Lung (tissue), 12 donors: Measurements from ENCODE around the gene ZRANB1. TPM values are rescaled to one million over a fixed set of nuclear protein-coding genes. Genes with fewer than 3 reads are reported as not detected.

Experiments used
- ATAC-seq: fragments of 200-7000 bp; cut with Tn5 transposase; one replicate; pipeline ENCODE4 v1.9.1; 2020; ENCODE audit warnings: moderate number of reproducible peaks; ENCODE audit not compliant: insufficient read depth, low FRiP score
- DNase-seq, 3 donors: peaks; one replicate each; pipeline ENCODE4 v3.0.0-alpha.2; 2013 to 2017
- H3K27ac ChIP-seq, 2 donors: one replicate each; pipeline ENCODE4 v1.5.1; 2013; ENCODE audit warnings: mild to moderate bottlenecking in 2 of 2, moderate library complexity in 2 of 2, control low read depth in 1 of 2, inconsistent platforms in 1 of 2, low read depth in 1 of 2, low read length in 1 of 2
- H3K27me3 ChIP-seq, 3 donors: one replicate each; pipeline ENCODE4 v1.5.1; 2013; ENCODE audit warnings: low read length in 2 of 3; ENCODE audit not compliant: control insufficient read depth in 3 of 3, insufficient read depth in 3 of 3
- H3K36me3 ChIP-seq, 4 donors: one replicate each; pipeline ENCODE4 v1.5.1; 2013; ENCODE audit warnings: low read length in 4 of 4, mild to moderate bottlenecking in 1 of 4, moderate library complexity in 1 of 4; ENCODE audit not compliant: control insufficient read depth in 4 of 4, insufficient read depth in 4 of 4
- H3K4me1 ChIP-seq, 5 donors: one replicate each; pipeline ENCODE4 v1.5.1; 2013; ENCODE audit warnings: low read length in 5 of 5, mild to moderate bottlenecking in 2 of 5, moderate library complexity in 1 of 5; ENCODE audit not compliant: control insufficient read depth in 5 of 5, insufficient read depth in 5 of 5
- H3K4me3 ChIP-seq: one replicate; pipeline ENCODE4 v1.5.1; 2013; ENCODE audit warnings: mild to moderate bottlenecking, control low read depth, moderate library complexity
- H3K9ac ChIP-seq, 2 donors: one replicate each; pipeline ENCODE4 v1.5.1; 2013; ENCODE audit warnings: low read length in 2 of 2, control low read depth in 1 of 2; ENCODE audit not compliant: insufficient read depth in 1 of 2
- H3K9me3 ChIP-seq, 4 donors: one replicate each; pipeline ENCODE4 v1.5.1; 2013; ENCODE audit warnings: low read length in 3 of 4, mild to moderate bottlenecking in 1 of 4, moderate library complexity in 1 of 4; ENCODE audit not compliant: control insufficient read depth in 4 of 4, insufficient read depth in 3 of 4
- CTCF ChIP-seq: IDR thresholded peaks from 2 replicates; pipeline ENCODE4 v1.5.1; 2012; ENCODE audit warnings: mild to moderate bottlenecking; ENCODE audit errors: control extremely low read depth, extremely low read depth
- WGBS, 2 donors: extraction: QIAGEN DNeasy Blood & Tissue Kit; methylation state at CpG; one replicate each; pipeline ENCODE4 v1.1.7; 2013; 5-methylcytosine and 5-hydroxymethylcytosine counted together
- polyA plus RNA-seq, 2 donors: library from polyadenylated mRNA; stranded (reverse); fragments of 200-250 nt; gene quantifications; one replicate each; pipeline ENCODE4 v1.2.1, GENCODE V29; 2013
- total RNA-seq, 2 donors: library from RNA; depleted of rRNA in 1 of 2; stranded (reverse); fragments of >200 nt in 1 of 2; gene quantifications; one replicate each; pipeline ENCODE4 v1.2.1, GENCODE V29; 2014 to 2021
- donor health status: control.
- donor health status: control.
- donor health status: Bipolar disorder and iron deficiency.
- donor health status: healthy.
- donor health status: DM: yes; HTN: yes; CAD: no.

The ZRANB1 gene
- total and polyA plus RNA-seq, 4 donors, result 6.3 to 45.5 (median 10.8) TPM

DNA sequence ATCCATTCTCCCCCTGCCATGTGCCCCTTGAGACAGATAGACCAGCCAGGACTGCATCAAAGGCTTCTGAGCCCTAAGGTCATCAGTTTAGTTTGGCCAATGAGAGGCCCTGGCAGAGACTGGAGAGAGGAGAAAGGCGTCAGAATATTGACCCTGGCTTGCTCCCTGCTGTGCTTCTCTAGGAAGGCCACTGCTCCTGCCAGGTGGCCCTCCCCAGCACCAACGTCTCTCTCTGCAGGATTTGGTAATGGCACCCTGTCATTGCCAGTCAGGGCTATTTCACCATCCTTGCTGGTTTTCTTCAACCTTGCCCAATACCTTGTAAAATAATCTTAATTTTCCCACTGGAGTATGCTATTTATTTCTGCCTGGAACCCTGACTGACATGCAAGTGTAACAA lies 38.8 kb upstream of the ZRANB1 start:
- H3K27ac ChIP-seq, result no peak overlapping the region
- no peak for DNase-seq
- 19 to 37% methylated on average over 2 of the region's 2 CpGs for WGBS, 2 donors
- H3K9ac ChIP-seq, result no peak overlapping the region
- H3K36me3 ChIP-seq, result no peaks in the 10 kb centered on the region
- H3K4me1 ChIP-seq, result peaks cover 0 to 6% (median 0%) of the 10 kb centered on the region in 5 donors
- no peaks in the 10 kb centered on the region for H3K27me3 ChIP-seq
- no peak overlapping the region for H3K4me3 ChIP-seq
- ATAC-seq, result no peak
- no peak for TF ChIP-seq CTCF
- no peaks in the 10 kb centered on the region for H3K9me3 ChIP-seq

- H3K4me3 ChIP-seq, result no peak overlapping the region
- ATAC-seq (no peak), DNase-seq (no peak)
- no peaks in the 10 kb centered on the region for H3K27me3 ChIP-seq
- no peaks in the 10 kb centered on the region for H3K36me3 ChIP-seq
- no peak overlapping the region for H3K27ac ChIP-seq
- no peak overlapping the region for H3K9ac ChIP-seq
- no peaks in the 10 kb centered on the region for H3K9me3 ChIP-seq
- no peak for TF ChIP-seq CTCF
- no peaks in the 10 kb centered on the region for H3K4me1 ChIP-seq
- WGBS, 2 donors, result 67 to 97% methylated on average over 2 of the region's 2 CpGs
Measured at GRCh38 chr10:124904796-124905195, 37.1 kb upstream of the ZRANB1 start.

DNA sequence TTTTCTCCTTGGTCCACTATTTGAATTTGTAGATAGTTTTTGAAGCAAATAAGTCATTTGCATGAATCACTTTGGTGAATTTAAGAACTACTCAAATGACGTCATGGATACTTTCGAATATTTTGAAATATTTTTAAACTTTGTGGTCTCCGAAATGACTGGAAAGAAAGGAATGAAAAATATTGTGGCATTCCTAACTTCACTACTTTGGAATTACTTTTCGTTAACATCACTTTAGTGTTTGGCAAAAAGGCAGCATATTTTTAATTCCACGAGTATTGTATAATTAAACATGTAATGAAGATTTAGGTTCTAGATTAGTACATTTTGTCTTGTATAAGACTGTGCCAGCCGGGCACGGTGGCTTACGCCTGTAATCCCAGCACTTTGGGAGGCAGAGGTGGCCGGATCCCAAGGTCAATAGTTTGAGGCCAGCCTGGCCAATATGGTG lies 35.3 kb upstream of the ZRANB1 start:
- H3K36me3 ChIP-seq, result no peaks in the 10 kb centered on the region
- no peaks in the 10 kb centered on the region for H3K9me3 ChIP-seq
- H3K27me3 ChIP-seq, result no peaks in the 10 kb centered on the region
- no peak for TF ChIP-seq CTCF
- ATAC-seq (no peak), DNase-seq (no peak)
- no peak overlapping the region for H3K27ac ChIP-seq
- H3K9ac ChIP-seq, result no peak overlapping the region
- 78 to 79% methylated on average over 9 of the region's 9 CpGs for WGBS, 2 donors
- H3K4me3 ChIP-seq, result no peak overlapping the region
- peaks cover 0 to 5% (median 0%) of the 10 kb centered on the region in 5 donors for H3K4me1 ChIP-seq

- Histone ChIP-seq H3K4me3 (no peak overlapping the region), H3K27me3 (no peaks in the 10 kb centered on the region), H3K36me3 (no peaks in the 10 kb centered on the region), H3K4me1 (peaks cover 0 to 9% (median 0%) of the 10 kb centered on the region in 5 donors), H3K9ac (no peak overlapping the region), H3K9me3 (no peaks in the 10 kb centered on the region), H3K27ac (no peak overlapping the region)
- ATAC-seq (no peak), DNase-seq (no peak)
- TF ChIP-seq CTCF, result no peak
- 68 to 85% methylated on average over 8 of the region's 8 CpGs for WGBS, 2 donors
Measured at GRCh38 chr10:124909563-124909962, 32.4 kb upstream of the ZRANB1 start.
